SK-N-SH (cell line): Measurements from ENCODE around the gene P2RY11.

Source experiments
- CTCF ChIP-seq: fragments of 200-600 bp; sonication (generic); IDR thresholded peaks from 2 replicates; pipeline ENCODE4 v1.6.1; 2017; ENCODE audit warnings: antibody characterized with exemption, mild to moderate bottlenecking, moderate library complexity
- EP300 ChIP-seq, 2 experiments: IDR thresholded peaks; 2 replicates each; pipeline versions ENCODE4 v1.4.0 to v1.6.1; 2012; ENCODE audit warnings: borderline replicate concordance in 1 of 2, low read depth in 1 of 2, low read length in 1 of 2
- EZH2phosphoT487 ChIP-seq: fragments of 200-600 bp; sonication (generic); IDR thresholded peaks from 2 replicates; pipeline ENCODE4 v1.6.1; 2017; ENCODE audit warnings: low read depth, mixed run types, mild to moderate bottlenecking, antibody characterized with exemption, moderate library complexity, borderline replicate concordance
- FOXM1 ChIP-seq: IDR thresholded peaks from 2 replicates; pipeline ENCODE4 v1.4.0; 2012; ENCODE audit warnings: low read depth, mild to moderate bottlenecking
- MAX ChIP-seq: IDR thresholded peaks from 2 replicates; pipeline ENCODE4 v1.4.0; 2012; ENCODE audit warnings: low read depth
- NRF1 ChIP-seq: IDR thresholded peaks from 2 replicates; pipeline ENCODE4 v1.6.1; 2012; ENCODE audit warnings: low read depth, mild to moderate bottlenecking, low read length
- PBX3 ChIP-seq: IDR thresholded peaks from 2 replicates; pipeline ENCODE4; 2012
- POLR2AphosphoS5 ChIP-seq: IDR thresholded peaks from 2 replicates; pipeline ENCODE4 v1.6.1; 2012; ENCODE audit warnings: low read depth, low read length
- REST ChIP-seq: IDR thresholded peaks from 2 replicates; pipeline ENCODE4 v1.6.1; 2012; ENCODE audit warnings: mild to moderate bottlenecking, low read depth, low read length, moderate library complexity
- RFX5 ChIP-seq: IDR thresholded peaks from 2 replicates; pipeline ENCODE4 v1.6.1; 2012; ENCODE audit warnings: mild to moderate bottlenecking, improper control_type of control experiment, low read length
- SMC3 ChIP-seq: IDR thresholded peaks from 2 replicates; pipeline ENCODE4 v1.6.1; 2012; ENCODE audit warnings: low read depth, low read length, improper control_type of control experiment
- TAF1 ChIP-seq: IDR thresholded peaks from 2 replicates; pipeline ENCODE4 v1.6.1; 2012; ENCODE audit warnings: low read depth, mild to moderate bottlenecking, low read length, moderate library complexity, borderline replicate concordance
- TF ChIP-seq, protein P1 (sequence below): fragments of 150-350 bp; IDR thresholded peaks from 2 replicates; pipeline ENCODE4 v1.6.1; 2017; ENCODE audit warnings: antibody characterized with exemption, low read length, low read depth, borderline replicate concordance

DNA sequence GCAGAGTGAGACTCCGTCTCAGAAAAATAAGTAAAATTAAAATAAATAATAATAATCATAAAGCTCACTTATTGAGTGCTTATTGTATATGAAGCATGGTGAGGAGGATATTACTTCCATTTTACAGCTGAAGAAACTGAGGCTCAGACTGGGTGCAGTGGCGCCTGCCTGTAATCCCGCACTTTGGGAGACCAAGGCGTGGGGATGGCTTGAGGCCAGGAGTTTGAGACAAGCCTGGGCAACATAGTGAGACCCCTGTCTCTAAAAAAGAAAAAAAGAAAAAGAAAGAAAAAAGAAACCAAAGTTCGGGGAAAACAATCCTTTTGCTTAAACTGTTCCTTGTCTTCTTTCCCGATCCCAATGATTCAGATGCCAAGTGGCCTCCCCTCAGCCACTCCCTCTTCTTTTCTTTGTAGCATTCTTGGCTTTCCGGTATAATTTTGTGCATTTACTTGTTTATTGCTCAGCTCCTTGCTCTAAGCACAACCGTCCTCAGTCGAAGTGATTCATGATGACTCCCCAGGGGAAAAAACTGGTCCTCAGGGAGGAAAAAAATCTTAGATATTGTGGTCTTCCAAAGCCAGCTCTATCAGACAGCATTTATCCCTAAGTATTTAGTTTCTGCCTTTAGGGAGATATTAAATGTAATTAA, 9.2 kb downstream of the P2RY11 start:
- TF ChIP-seq PBX3 (no peak), NRF1 (no peak), CTCF (no peak), EZH2phosphoT487 (no peak), REST (no peak), SMC3 (no peak), POLR2AphosphoS5 (no peak), EP300 (IDR thresholded peaks at IDR 0.05; ENCODE audit: borderline replicate concordance in 1 of 2, low read depth in 1 of 2, low read length in 1 of 2) (no peak), MAX (no peak), FOXM1 (no peak), RFX5 (no peak), TAF1 (no peak)
- TF ChIP-seq, protein P1, sequence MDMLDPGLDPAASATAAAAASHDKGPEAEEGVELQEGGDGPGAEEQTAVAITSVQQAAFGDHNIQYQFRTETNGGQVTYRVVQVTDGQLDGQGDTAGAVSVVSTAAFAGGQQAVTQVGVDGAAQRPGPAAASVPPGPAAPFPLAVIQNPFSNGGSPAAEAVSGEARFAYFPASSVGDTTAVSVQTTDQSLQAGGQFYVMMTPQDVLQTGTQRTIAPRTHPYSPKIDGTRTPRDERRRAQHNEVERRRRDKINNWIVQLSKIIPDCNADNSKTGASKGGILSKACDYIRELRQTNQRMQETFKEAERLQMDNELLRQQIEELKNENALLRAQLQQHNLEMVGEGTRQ = no peak
